Activated CD4-positive, CD25-positive, alpha-beta regulatory T cell treated with anti-CD3 and anti-CD28 coated beads, Interleukin-2, amount 50 U/mL, for 72 hours (primary cell): Measurements from ENCODE around the gene CTAGE6.
"Not testable (repeated sequence)": the region's sequence is repeated elsewhere in the genome, so short reads cannot be mapped to it uniquely, and the experiment has no call there.

Source experiments
- DNase-seq: peaks from one replicate; pipeline ENCODE4 v3.0.0; 2021

CTAGE6 gene

DNA sequence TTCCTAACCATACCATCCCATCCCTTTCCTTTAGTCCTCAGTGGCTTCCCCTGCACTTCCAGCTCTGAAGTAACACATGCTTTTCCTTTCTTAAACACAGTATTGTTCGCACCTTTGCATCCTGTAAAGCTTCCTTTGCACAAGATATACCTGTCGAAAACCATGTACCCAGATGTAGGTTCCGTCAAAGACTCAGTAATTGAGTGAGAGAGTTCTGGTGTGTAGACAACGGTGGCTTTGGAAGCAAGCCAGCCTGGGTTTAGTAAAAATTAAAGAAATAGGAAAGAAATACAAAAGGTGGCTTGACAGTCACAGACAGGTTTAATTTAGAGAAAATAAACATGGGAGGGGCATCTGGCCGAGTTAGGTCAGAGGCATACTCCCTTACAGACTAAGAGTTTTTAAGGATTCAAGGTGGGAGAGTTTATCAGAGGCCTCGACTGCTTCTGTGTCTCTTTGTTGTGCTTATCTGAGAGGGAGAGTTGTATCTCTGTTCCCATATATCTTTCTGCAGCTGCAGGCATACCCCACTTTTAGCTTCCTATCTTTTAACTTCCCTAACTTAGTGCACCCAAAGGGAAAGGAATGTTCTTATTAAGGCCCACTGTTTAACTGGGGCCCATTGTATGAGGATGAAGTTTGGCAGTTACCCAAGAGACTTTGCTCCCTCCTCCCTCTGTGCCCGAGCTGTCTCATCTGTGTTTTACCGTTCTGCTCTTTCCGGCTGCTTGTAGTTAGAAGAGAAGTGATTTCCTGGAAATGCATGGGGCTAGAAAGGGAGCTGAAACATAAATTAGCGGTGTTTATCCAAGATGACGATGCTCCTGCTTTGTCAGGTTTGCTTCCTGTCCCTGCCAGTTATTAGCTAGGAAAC lies 42.7 kb downstream of the CTAGE6 start:
- DNase-seq: not testable (repeated sequence)

DNA sequence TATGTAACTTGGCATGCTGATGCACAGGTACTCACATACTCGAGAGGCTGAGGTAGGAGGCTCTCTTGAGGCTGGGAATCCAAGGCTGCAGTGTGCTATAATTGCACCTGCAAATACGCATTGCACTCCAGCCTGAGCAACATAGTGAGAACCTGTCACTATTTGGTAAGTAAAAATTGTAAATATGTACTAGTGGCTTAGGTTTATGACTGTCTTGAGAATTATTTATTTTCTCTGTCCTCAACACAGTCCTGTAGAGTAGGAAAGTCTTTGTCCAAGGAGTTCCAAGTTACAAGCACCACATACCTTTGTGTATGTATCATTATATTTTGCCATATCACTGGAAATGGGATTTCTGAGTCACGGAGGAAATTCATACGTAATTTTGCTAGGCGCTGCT lies 45.1 kb downstream of the CTAGE6 start:
- DNase-seq: not testable (repeated sequence)

DNA sequence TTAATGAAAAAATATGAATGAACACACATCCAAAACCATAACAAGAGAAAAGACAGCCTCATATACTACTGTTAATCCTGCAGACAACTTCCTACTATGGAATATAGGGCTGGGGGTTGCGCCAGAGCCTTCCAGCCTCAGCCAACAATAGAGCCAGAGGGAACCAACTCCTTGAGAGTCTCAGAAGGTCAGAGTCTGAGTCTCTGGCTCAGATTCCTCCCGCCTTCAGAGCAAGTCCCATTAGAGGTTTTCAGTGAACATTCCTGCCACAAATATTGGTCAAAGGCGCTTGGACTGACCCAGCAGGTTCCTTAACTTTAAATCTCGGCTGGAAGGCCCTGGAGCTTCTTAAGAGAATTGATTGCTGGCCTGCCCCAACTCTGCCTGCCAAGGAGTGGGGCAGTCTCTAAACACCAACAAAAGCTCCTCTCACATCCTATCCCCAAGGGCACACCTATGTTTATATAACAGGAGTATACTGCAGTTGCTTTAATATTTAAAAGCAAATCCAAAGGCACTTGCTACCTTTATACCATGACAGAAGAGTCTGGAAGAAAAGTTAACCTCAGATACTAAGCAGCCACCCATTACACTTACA lies 45.7 kb downstream of the CTAGE6 start:
- DNase-seq: not testable (repeated sequence)

DNA sequence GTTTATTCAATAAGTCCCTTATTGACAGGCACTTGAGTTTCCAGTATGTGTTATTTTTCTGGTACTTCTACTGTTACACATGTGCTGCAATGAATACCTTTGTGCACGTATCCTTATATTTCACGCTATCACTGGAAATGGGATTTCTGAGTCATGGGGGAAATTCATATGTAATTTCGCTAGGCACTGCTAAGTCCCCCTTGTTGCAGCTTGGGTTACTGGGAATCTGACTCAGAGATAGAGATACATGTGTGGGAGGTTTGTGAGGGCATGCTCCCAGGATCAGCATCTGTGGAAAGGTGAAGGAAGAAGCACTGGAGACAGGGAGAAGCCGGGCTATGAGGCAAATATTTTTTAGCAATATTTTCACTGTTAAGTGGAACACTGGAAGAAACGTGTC lies 47.6 kb downstream of the CTAGE6 start:
- not testable (repeated sequence) for DNase-seq
